H1 (cell line): Measurements from ENCODE around the gene PIK3R3.
"Not testable (repeated sequence)": the region's sequence is repeated elsewhere in the genome, so short reads cannot be mapped to it uniquely, and the experiment has no call there.

Experiments used
- ATF2 ChIP-seq: IDR thresholded peaks from 2 replicates; pipeline ENCODE4 v1.6.1; 2012; ENCODE audit warnings: low read length, inconsistent platforms
- BCL11A ChIP-seq, 2 experiments: IDR thresholded peaks; one replicate each; pipeline ENCODE4 v1.6.1; 2011; ENCODE audit warnings: low read depth in 2 of 2, low read length in 2 of 2, mild to moderate bottlenecking in 2 of 2
- CEBPB ChIP-seq: IDR thresholded peaks from 2 replicates; pipeline ENCODE4 v1.6.1; 2012; ENCODE audit warnings: low read depth, low read length
- CTCF ChIP-seq, 3 experiments: IDR thresholded peaks; 1 replicate in 2 of 3; 2 replicates in 1 of 3; pipeline versions ENCODE4 v1.5.1 to v1.6.1; 2011; ENCODE audit warnings: low read length in 3 of 3, mild to moderate bottlenecking in 3 of 3, inconsistent platforms in 2 of 3, low read depth in 1 of 3, moderate library complexity in 1 of 3; ENCODE audit not compliant: insufficient read depth in 1 of 3; ENCODE audit errors: control extremely low read depth in 1 of 3
- EZH2 ChIP-seq: fragments of 200-600 bp; sonication (generic); IDR thresholded peaks from 2 replicates; pipeline ENCODE4 v1.7.1; 2012; ENCODE audit warnings: low read depth, mild to moderate bottlenecking, moderate library complexity, low read length, inconsistent platforms; ENCODE audit not compliant: severe bottlenecking
- GABPA ChIP-seq: IDR thresholded peaks from 2 replicates; pipeline ENCODE4 v1.6.1; 2011; ENCODE audit warnings: mild to moderate bottlenecking, low read length, moderate library complexity, borderline replicate concordance; ENCODE audit not compliant: insufficient read depth
- GTF2F1 ChIP-seq: IDR thresholded peaks from 2 replicates; pipeline ENCODE4 v1.6.1; 2012; ENCODE audit warnings: low read depth, low read length, improper control_type of control experiment, borderline replicate concordance
- MAX ChIP-seq: IDR thresholded peaks from 2 replicates; pipeline ENCODE4 v1.6.1; 2012; ENCODE audit warnings: inconsistent platforms
- PHF8 ChIP-seq: fragments of 200-600 bp; sonication (generic); conservative IDR thresholded peaks from 2 replicates; pipeline ENCODE4 v1.7.1; 2012; ENCODE audit warnings: low read depth, mild to moderate bottlenecking, inconsistent platforms, low read length, moderate library complexity
- POLR2AphosphoS5 ChIP-seq: IDR thresholded peaks from 2 replicates; pipeline ENCODE4 v1.6.1; 2011; ENCODE audit warnings: low read depth, low read length

DNA sequence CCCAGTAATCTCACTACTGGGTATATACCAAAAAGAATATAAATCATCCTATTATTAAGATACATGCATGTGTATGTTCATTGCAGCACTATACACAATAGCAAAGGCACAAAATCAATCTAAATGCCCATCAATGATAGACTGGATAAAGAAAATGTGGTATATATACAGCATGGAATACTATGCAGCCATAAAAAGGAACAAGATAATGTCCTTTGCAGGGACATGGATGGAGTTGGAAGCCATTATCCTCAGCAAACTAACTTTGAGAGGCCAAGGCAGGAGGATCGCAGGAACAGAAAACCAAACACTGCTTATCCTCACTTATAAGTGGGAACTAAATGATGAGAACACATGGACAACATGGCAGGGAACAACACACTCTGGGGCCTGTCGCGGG is 37.3 kb downstream of the PIK3R3 start:
- TF ChIP-seq EZH2; CTCF (IDR thresholded peaks at IDR 0.05; ENCODE audit: control extremely low read depth in 1 of 3, insufficient read depth in 1 of 3, low read depth in 1 of 3, low read length in 3 of 3); CEBPB; GTF2F1; MAX; GABPA; POLR2AphosphoS5; ATF2; BCL11A (IDR thresholded peaks at IDR 0.05; ENCODE audit: low read depth in 2 of 2, low read length in 2 of 2); PHF8: not testable (repeated sequence)
